Activated T-helper 1 cell treated with anti-CD3 and anti-CD28 coated beads, Interleukin-12 subunit alpha, Interleukin-12 subunit beta, Interleukin-2, Interleukin-4 antibody, amounts not matched to agents 30 ng/mL and 10 ng/mL and 1 ng/mL, durations not matched to agents 14 hours and 24 hours and 36 hours (primary cell): ENCODE results near the gene PEA15. TPM values are rescaled to one million over a fixed set of nuclear protein-coding genes. Genes with fewer than 3 reads are reported as not detected.

Experiments used
- DNase-seq: peaks from one replicate; pipeline ENCODE4 v3.0.0; 2021; ENCODE audit warnings: low spot score
- H3K27ac Mint-ChIP-seq: one replicate; pipeline ENCODE4 v1.8.0; 2021; ENCODE audit warnings: mild to moderate bottlenecking, mixed read lengths
- H3K27me3 Mint-ChIP-seq: one replicate; pipeline ENCODE4 v1.8.0; 2022; ENCODE audit warnings: mild to moderate bottlenecking, moderate library complexity, mixed read lengths; ENCODE audit not compliant: insufficient read depth
- H3K36me3 Mint-ChIP-seq: one replicate; pipeline ENCODE4 v1.8.0; 2021; ENCODE audit warnings: low read depth, mixed read lengths
- H3K4me1 Mint-ChIP-seq: one replicate; pipeline ENCODE4 v1.8.0; 2021; ENCODE audit warnings: low read depth, mixed read lengths
- H3K4me3 Mint-ChIP-seq: one replicate; pipeline ENCODE4 v1.8.0; 2021; ENCODE audit warnings: mild to moderate bottlenecking, moderate library complexity, mixed read lengths
- H3K9me3 Mint-ChIP-seq: one replicate; pipeline ENCODE4 v1.8.0; 2021; ENCODE audit warnings: mixed read lengths
- intact Hi-C: fragments of 100-400 bp; cut with micrococcal nuclease; formaldehyde crosslinking; loops from one replicate; pipeline ENCODE4 v1.15.1; 2024
- total RNA-seq: library from RNA; stranded (reverse); gene quantifications from 2 replicates; pipeline ENCODE4 v1.2.3, GENCODE V29; 2022

The PEA15 gene
- total RNA-seq, 1 donor from 2014 or later: 71.2 TPM

- intact Hi-C loops: no loop called here
- H3K27ac Mint-ChIP-seq: no peak overlapping the region
- peaks cover 44% of the 10 kb centered on the region for H3K36me3 Mint-ChIP-seq
- no peak overlapping the region for H3K4me3 Mint-ChIP-seq
- DNase-seq: no peak
- no peaks in the 10 kb centered on the region for H3K27me3 Mint-ChIP-seq
- H3K9me3 Mint-ChIP-seq: no peaks in the 10 kb centered on the region
- H3K4me1 Mint-ChIP-seq: peaks cover 7% of the 10 kb centered on the region
Observed at GRCh38 chr1:160239582-160240299, 34.6 kb downstream of the PEA15 start.

DNA sequence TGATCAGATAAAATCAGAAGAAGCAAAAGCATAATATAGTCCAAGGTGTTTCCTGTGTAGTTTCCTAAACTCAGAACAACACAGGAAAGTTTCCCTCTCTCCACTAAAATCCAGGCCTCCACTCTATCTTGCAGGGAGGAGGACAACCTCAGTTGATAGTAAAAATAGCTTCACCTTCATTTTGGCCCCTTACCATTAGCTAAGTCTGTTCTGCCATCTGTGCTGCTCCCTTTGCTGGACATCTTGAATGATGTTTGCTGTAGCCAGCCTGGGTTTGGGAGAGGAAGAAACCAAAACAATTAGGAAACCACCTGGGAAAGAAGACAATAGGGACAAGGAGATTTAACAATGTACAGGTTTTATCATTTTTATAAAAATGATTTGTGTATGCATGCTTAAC, 38.6 kb downstream of the PEA15 start:
- Mint-ChIP-seq H3K4me3 (no peak overlapping the region), H3K9me3 (no peaks in the 10 kb centered on the region), H3K27me3 (no peaks in the 10 kb centered on the region), H3K27ac (no peak overlapping the region), H3K4me1 (no peaks in the 10 kb centered on the region), H3K36me3 (peaks cover 35% of the 10 kb centered on the region)
- DNase-seq: no peak
- intact Hi-C loops: no loop called here

- Mint-ChIP-seq H3K9me3 (no peaks in the 10 kb centered on the region), H3K4me3 (no peak overlapping the region)
Observed at GRCh38 chr1:160244209-160244608, 39.0 kb downstream of the PEA15 start.

DNA sequence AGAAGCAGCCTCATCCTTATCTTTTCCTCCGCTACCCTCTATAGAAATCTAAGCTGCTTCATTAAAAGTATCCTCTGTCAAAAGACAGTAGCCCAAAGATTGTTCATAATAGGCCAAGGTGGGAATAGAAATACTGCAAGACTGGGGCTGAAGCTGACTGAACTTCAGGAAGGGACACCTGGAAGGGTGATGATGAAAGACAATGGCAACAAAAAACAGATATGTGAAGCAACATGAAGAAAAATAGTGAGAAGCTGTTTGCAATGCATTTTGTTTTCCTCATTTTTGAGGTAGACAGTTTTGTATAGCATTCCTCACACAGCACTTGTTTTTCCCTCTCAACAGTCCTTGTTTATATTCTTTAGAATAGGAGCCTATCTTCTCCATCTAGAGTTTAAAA, 40.2 kb downstream of the PEA15 start:
- DNase-seq: no peak
- H3K36me3 Mint-ChIP-seq: peaks cover 22% of the 10 kb centered on the region
- no peaks in the 10 kb centered on the region for H3K9me3 Mint-ChIP-seq
- no peaks in the 10 kb centered on the region for H3K27me3 Mint-ChIP-seq
- no peak overlapping the region for H3K4me3 Mint-ChIP-seq
- intact Hi-C loops: no loop called here
- H3K4me1 Mint-ChIP-seq: no peaks in the 10 kb centered on the region
- H3K27ac Mint-ChIP-seq: no peak overlapping the region

More at GRCh38 chr1:160244209-160244608, 39.0 kb downstream of the PEA15 start:
- no peak for DNase-seq
- Mint-ChIP-seq H3K36me3 (peaks cover 31% of the 10 kb centered on the region), H3K27me3 (no peaks in the 10 kb centered on the region), H3K4me1 (no peaks in the 10 kb centered on the region), H3K27ac (no peak overlapping the region)
- intact Hi-C loops: no loop called here

DNA sequence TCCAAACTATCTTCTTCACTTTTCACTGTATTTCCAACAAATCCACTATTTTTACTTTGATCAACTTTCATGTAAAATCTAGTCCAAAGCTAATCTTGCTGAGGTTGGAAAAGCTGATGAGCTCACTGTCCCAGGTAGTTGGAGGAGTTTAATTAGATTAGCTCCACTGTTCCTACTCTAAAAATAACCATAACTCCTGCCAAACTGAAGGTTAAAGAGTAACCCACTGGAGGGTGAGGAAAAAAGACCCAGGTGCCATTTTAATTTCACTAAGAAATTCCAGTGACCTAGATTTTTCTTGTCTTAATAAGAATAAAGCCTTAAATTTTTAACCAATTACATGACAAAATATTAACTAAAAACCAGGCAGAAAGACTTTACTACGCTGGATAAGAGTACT, 41.9 kb downstream of the PEA15 start:
- Mint-ChIP-seq H3K4me1 (peaks cover 5% of the 10 kb centered on the region), H3K27me3 (no peaks in the 10 kb centered on the region), H3K4me3 (no peak overlapping the region), H3K27ac (no peak overlapping the region), H3K36me3 (peaks cover 18% of the 10 kb centered on the region), H3K9me3 (no peaks in the 10 kb centered on the region)
- DNase-seq: no peak
- intact Hi-C loops: no loop called here

DNA sequence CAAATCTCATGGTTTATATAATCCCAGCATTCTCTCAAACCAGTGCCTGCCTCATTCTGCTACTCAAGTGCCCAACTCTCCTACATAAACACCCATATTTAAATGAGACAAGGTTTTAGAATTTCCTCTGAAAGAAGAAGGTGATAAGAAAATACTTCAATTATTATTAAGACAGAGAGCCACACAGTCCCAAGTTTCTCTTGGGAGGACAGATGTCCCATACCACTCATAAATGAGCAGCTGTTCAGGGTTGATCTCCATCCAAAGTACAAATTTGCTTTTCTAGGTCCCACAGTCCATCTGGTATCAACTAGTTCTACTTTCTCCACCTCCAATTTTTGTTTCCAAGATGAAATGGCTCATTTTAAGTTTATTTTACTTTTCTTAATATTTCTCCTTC, 45.8 kb downstream of the PEA15 start:
- no peak overlapping the region for H3K4me3 Mint-ChIP-seq
- H3K9me3 Mint-ChIP-seq: no peaks in the 10 kb centered on the region
- H3K27ac Mint-ChIP-seq: no peak overlapping the region
- no peaks in the 10 kb centered on the region for H3K27me3 Mint-ChIP-seq
- no peak for DNase-seq
- H3K36me3 Mint-ChIP-seq: peaks cover 16% of the 10 kb centered on the region
- peaks cover 5% of the 10 kb centered on the region for H3K4me1 Mint-ChIP-seq
- intact Hi-C loops: no loop called here

- no peaks in the 10 kb centered on the region for H3K27me3 Mint-ChIP-seq
- H3K9me3 Mint-ChIP-seq: no peaks in the 10 kb centered on the region
- peaks cover 13% of the 10 kb centered on the region for H3K4me1 Mint-ChIP-seq
- intact Hi-C loops: loop anchor here (1.0 kb wide), 4 partner anchors 9 to 151 kb away; no protein-coding TSS in a partner anchor
- H3K4me3 Mint-ChIP-seq: no peak overlapping the region
- DNase-seq: peak; percentile 36
- peaks cover 14% of the 10 kb centered on the region for H3K36me3 Mint-ChIP-seq
- H3K27ac Mint-ChIP-seq: peak overlapping the region; percentile 68
Observed at GRCh38 chr1:160251687-160252526, 46.7 kb downstream of the PEA15 start.

DNA sequence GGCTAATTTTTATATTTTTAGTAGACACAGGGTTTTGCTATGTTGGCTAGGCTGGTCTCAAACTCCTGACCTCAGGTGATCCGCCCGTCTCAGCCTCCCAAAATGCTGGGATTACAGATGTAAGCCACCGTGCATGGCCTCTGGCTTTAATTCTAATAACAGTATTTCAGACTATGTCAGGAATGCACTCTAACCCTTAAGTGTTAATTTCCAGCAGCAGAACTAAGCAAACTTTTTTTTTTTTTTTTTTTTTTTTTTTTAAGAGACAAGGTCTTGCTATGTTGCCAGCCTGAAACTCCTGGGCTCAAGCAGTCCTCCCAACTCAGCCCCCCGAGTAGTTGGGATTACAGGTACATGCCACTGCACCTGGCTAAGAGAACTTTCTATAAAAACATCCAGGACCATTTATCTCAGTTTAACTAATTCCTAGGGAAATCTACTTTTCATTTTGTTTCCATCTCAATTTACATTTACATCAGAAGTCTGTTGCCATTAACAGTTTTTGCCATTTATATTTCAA, 50.7 kb downstream of the PEA15 start:
- H3K9me3 Mint-ChIP-seq: no peaks in the 10 kb centered on the region
- no peak overlapping the region for H3K27ac Mint-ChIP-seq
- intact Hi-C loops: no loop called here
- peaks cover 34% of the 10 kb centered on the region for H3K4me1 Mint-ChIP-seq
- H3K27me3 Mint-ChIP-seq: no peaks in the 10 kb centered on the region
- peaks cover 26% of the 10 kb centered on the region for H3K36me3 Mint-ChIP-seq
- no peak overlapping the region for H3K4me3 Mint-ChIP-seq
- no peak for DNase-seq

- H3K27ac Mint-ChIP-seq: no peak overlapping the region
- intact Hi-C loops: no loop called here
- peaks cover 41% of the 10 kb centered on the region for H3K4me1 Mint-ChIP-seq
- H3K4me3 Mint-ChIP-seq: no peak overlapping the region
- H3K9me3 Mint-ChIP-seq: no peaks in the 10 kb centered on the region
- H3K36me3 Mint-ChIP-seq: peaks cover 26% of the 10 kb centered on the region
- H3K27me3 Mint-ChIP-seq: no peaks in the 10 kb centered on the region
- DNase-seq: no peak
Observed at GRCh38 chr1:160256396-160257046, 51.3 kb downstream of the PEA15 start.

DNA sequence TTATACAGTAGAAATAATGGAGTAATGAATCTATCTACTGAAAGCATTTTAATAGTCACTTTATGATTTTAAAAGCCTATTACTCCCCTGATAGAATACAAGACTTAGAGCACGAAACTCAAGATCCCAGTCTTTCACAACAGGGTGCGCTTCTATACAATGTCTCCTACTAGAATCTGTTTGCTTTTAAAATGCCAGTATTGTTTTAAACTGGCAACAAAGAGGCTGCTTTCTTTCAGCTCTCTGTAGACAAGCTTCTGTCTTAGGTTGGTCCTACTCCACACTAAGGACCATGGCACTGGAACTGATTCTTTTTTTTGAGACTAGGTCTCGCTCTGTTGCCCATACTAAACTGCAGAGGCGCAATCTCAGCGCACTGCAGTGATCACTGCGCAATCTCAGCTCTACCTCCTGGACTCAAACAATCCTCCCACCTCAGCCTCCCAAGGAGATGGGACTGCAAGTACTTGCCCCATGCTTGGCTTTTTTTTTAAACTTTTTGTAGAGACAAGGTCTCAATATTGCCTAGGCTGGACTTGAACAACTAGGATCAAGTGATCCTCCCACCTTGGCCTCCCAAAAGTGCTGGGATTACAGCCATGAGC, 52.3 kb downstream of the PEA15 start:
- H3K27me3 Mint-ChIP-seq: no peaks in the 10 kb centered on the region
- DNase-seq: no peak
- intact Hi-C loops: no loop called here
- no peaks in the 10 kb centered on the region for H3K9me3 Mint-ChIP-seq
- no peak overlapping the region for H3K27ac Mint-ChIP-seq
- peaks cover 19% of the 10 kb centered on the region for H3K36me3 Mint-ChIP-seq
- H3K4me1 Mint-ChIP-seq: peaks cover 39% of the 10 kb centered on the region
- H3K4me3 Mint-ChIP-seq: no peak overlapping the region

DNA sequence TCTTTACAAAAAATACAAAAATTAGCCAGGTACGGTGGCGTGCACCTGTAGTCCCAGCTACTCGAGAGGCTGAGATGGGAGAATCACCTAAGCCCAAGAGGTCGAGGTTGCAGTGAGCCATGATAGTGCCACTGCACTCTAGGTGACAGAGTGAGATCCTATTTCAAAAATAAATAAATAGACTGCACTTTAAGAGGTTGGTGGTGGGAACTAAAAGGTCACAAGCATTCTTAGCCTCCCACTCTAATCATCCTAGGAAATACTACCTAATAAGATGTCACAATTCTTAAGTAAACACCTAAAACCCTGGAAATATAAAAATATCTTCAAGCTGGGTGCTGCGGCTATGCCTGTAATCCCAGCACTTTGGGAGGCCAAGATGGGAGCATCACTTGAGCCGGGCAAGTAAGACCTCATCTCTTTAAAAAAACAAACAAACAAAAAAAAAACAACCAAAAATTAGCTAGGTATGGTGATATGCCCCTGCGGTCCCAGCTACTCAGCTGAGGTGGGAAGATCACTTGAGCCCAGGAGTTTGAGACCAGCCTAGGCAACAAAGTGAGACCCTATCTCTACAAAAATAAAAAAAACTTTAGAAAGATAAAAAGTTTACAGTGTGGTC, 53.1 kb downstream of the PEA15 start:
- peaks cover 15% of the 10 kb centered on the region for H3K36me3 Mint-ChIP-seq
- no peaks in the 10 kb centered on the region for H3K27me3 Mint-ChIP-seq
- intact Hi-C loops: no loop called here

More for the DNA sequence above, 53.1 kb downstream of the PEA15 start:
- Mint-ChIP-seq H3K4me1 (peaks cover 47% of the 10 kb centered on the region), H3K9me3 (no peaks in the 10 kb centered on the region), H3K4me3 (no peak overlapping the region), H3K27ac (no peak overlapping the region)
- no peak for DNase-seq
